ENCODE measurements around the gene FNIP2.

DNA sequence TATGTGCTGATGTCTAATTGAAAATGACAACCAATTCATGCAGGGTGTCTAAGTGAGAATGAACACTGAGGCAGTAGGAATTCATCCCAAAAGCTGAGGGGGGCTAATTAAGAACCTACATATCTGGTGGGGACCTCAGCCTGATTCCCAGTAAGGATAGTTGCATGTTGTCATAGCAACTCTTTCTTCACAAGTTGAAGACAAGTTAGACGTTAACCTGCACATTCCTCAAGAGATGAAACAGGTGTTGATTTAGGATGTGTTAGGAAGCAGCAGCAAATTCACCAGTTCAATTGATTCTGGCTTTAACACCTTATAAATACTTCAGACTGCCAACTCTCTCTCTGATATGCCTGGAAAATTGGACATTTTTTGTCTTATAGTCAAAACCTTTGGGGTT, 7.3 kb downstream of the FNIP2 start:
- TF ChIP-seq RAD21 (IDR thresholded peaks at IDR 0.05; ENCODE audit: low read length) (no peak), CTCF (IDR thresholded peaks at IDR 0.05) (no peak), POLR2AphosphoS5 (IDR thresholded peaks at IDR 0.05; ENCODE audit: low read depth, low read length) (no peak), GATA2 (CRISPR knock-in tag; IDR thresholded peaks at IDR 0.05) (no peak), TCF12 (IDR thresholded peaks at IDR 0.05) (no peak), EP300 (IDR thresholded peaks at IDR 0.05; ENCODE audit: borderline replicate concordance in 1 of 2, low read depth in 1 of 2, low read length in 1 of 2) (no peak), USF1 (IDR thresholded peaks at IDR 0.05; ENCODE audit: borderline replicate concordance, low read depth) (no peak)

All from SK-N-SH (cell line).